Natural killer cell (primary cell): ENCODE data around the gene GALT. TPM values are rescaled to one million over a fixed set of nuclear protein-coding genes. Genes with fewer than 3 reads are reported as not detected.

Source experiments
- ATAC-seq, 3 donors: fragments of 150-1000 bp in 2 of 3; fragments of 200-7000 bp in 1 of 3; cut with Tn5 transposase; 1 replicate in 1 of 3; 2 replicates in 2 of 3; pipeline ENCODE4 v1.10.0; 2021; ENCODE audit warnings: mild to moderate bottlenecking in 2 of 3, moderate library complexity in 2 of 3
- DNase-seq, 2 donors: peaks; one replicate each; pipeline versions ENCODE4 v3.0.0 to v3.0.0-alpha.2; 2013 to 2021; ENCODE audit warnings: mixed read lengths in 1 of 2
- H3K27ac ChIP-seq: one replicate; pipeline ENCODE4 v1.5.1; 2013; ENCODE audit warnings: mild to moderate bottlenecking, low read length
- H3K27me3 ChIP-seq: one replicate; pipeline ENCODE4 v1.6.1; 2013; ENCODE audit warnings: low read length; ENCODE audit not compliant: control insufficient read depth, insufficient read depth
- H3K36me3 ChIP-seq: one replicate; pipeline ENCODE4 v1.6.1; 2013; ENCODE audit warnings: low read length; ENCODE audit not compliant: control insufficient read depth, insufficient read depth
- H3K4me1 ChIP-seq: one replicate; pipeline ENCODE4 v1.6.1; 2013; ENCODE audit warnings: low read length; ENCODE audit not compliant: control insufficient read depth, insufficient read depth
- H3K4me3 ChIP-seq: one replicate; pipeline ENCODE4 v1.5.1; 2013; ENCODE audit warnings: low read length
- H3K9me3 ChIP-seq: one replicate; pipeline ENCODE4 v1.6.1; 2013; ENCODE audit warnings: low read length; ENCODE audit not compliant: control insufficient read depth, insufficient read depth
- H3K27ac Mint-ChIP-seq, 2 donors: one replicate each; pipeline ENCODE4 v1.8.0; 2022; ENCODE audit warnings: mild to moderate bottlenecking in 2 of 2, mixed read lengths in 2 of 2, moderate library complexity in 1 of 2
- H3K27me3 Mint-ChIP-seq, 2 donors: one replicate each; pipeline ENCODE4 v1.8.0; 2022; ENCODE audit warnings: low read depth in 2 of 2, mixed read lengths in 2 of 2
- H3K36me3 Mint-ChIP-seq: one replicate; pipeline ENCODE4 v1.8.0; 2022; ENCODE audit warnings: mixed read lengths
- H3K4me1 Mint-ChIP-seq, 2 donors: one replicate each; pipeline ENCODE4 v1.8.0; 2022; ENCODE audit warnings: mixed read lengths in 2 of 2
- H3K4me3 Mint-ChIP-seq: one replicate; pipeline ENCODE4 v1.8.0; 2022; ENCODE audit warnings: mild to moderate bottlenecking, moderate library complexity, mixed read lengths
- H3K9me3 Mint-ChIP-seq, 2 donors: one replicate each; pipeline ENCODE4 v1.8.0; 2022; ENCODE audit warnings: mixed read lengths in 2 of 2
- CTCF ChIP-seq: fragments of 200-600 bp; IDR thresholded peaks from one replicate; pipeline ENCODE4 v1.8.0; 2022; ENCODE audit warnings: antibody characterized with exemption
- WGBS: methylation state at CpG from one replicate; pipeline ENCODE4 v1.1.7; 2013; ENCODE audit warnings: missing lambda C conversion rate; ENCODE audit not compliant: insufficient coverage; 5-methylcytosine and 5-hydroxymethylcytosine counted together
- intact Hi-C: fragments of 100-400 bp; cut with micrococcal nuclease; formaldehyde crosslinking; loops from one replicate; pipeline ENCODE4 v1.14.2; 2022
- total RNA-seq, 4 donors: library from RNA; stranded (reverse); fragments of 120-200 nt in 1 of 4; gene quantifications; one replicate each; pipeline versions ENCODE4 v1.2.3 to v1.2.4, GENCODE V29; 2013 to 2022

GALT gene
- total RNA-seq, 3 donors from 2014 or later (not counting 1 experiment from before 2014, with no cell fraction given): 81.9 to 118 (median 89.3) TPM

- no peak overlapping the region for H3K4me3 ChIP-seq
- Mint-ChIP-seq H3K27ac (no peak overlapping the region), H3K27me3 (peaks cover 0 to 3% of the 10 kb centered on the region in 2 donors), H3K4me3 (no peak overlapping the region), H3K36me3 (no peaks in the 10 kb centered on the region), H3K4me1 (peaks cover 8 to 10% of the 10 kb centered on the region in 2 donors), H3K9me3 (no peaks in the 10 kb centered on the region)
- no peaks in the 10 kb centered on the region for H3K27me3 ChIP-seq
- no peaks in the 10 kb centered on the region for H3K36me3 ChIP-seq
- no peaks in the 10 kb centered on the region for H3K4me1 ChIP-seq
- H3K27ac ChIP-seq: no peak overlapping the region
- ATAC-seq (no peak), DNase-seq (no peak)
- no peak for TF ChIP-seq CTCF
- 82% methylated on average over 4 of the region's 4 CpGs for WGBS
- intact Hi-C loops: no loop called here
- no peaks in the 10 kb centered on the region for H3K9me3 ChIP-seq
Observed at GRCh38 chr9:34684145-34684544, 37.7 kb downstream of the GALT start.

GRCh38 chr9:34684816-34685215, 38.3 kb downstream of the GALT start:
- Histone ChIP-seq H3K27ac (no peak overlapping the region), H3K27me3 (no peaks in the 10 kb centered on the region), H3K4me1 (no peaks in the 10 kb centered on the region), H3K9me3 (no peaks in the 10 kb centered on the region), H3K4me3 (no peak overlapping the region), H3K36me3 (no peaks in the 10 kb centered on the region)
- Mint-ChIP-seq H3K4me1 (peaks cover 8 to 10% of the 10 kb centered on the region in 2 donors), H3K36me3 (no peaks in the 10 kb centered on the region), H3K9me3 (no peaks in the 10 kb centered on the region), H3K4me3 (no peak overlapping the region), H3K27me3 (peaks cover 0 to 3% of the 10 kb centered on the region in 2 donors), H3K27ac (no peak overlapping the region)
- 100% methylated on average over 2 of the region's 4 CpGs for whole genome bisulfite sequencing
- no peak for ATAC-seq
- no peak for DNase-seq
- TF ChIP-seq CTCF: no peak
- intact Hi-C loops: no loop called here

GRCh38 chr9:34685591-34685990, 39.1 kb downstream of the GALT start:
- DNase-seq (no peak), ATAC-seq (no peak)
- Mint-ChIP-seq H3K36me3 (no peaks in the 10 kb centered on the region), H3K27me3 (peaks cover 0 to 3% of the 10 kb centered on the region in 2 donors), H3K27ac (no peak overlapping the region), H3K4me3 (no peak overlapping the region), H3K4me1 (peaks cover 8 to 10% of the 10 kb centered on the region in 2 donors), H3K9me3 (no peaks in the 10 kb centered on the region)
- no peak overlapping the region for H3K27ac ChIP-seq
- H3K36me3 ChIP-seq: no peaks in the 10 kb centered on the region
- intact Hi-C loops: no loop called here
- TF ChIP-seq CTCF: no peak
- H3K4me3 ChIP-seq: no peak overlapping the region
- 75% methylated on average over 4 of the region's 4 CpGs for WGBS
- H3K4me1 ChIP-seq: no peaks in the 10 kb centered on the region
- H3K27me3 ChIP-seq: no peaks in the 10 kb centered on the region
- no peaks in the 10 kb centered on the region for H3K9me3 ChIP-seq

- H3K4me1 ChIP-seq: no peaks in the 10 kb centered on the region
- Mint-ChIP-seq H3K27me3 (peaks cover 0 to 3% of the 10 kb centered on the region in 2 donors), H3K9me3 (no peaks in the 10 kb centered on the region), H3K36me3 (no peaks in the 10 kb centered on the region), H3K4me3 (no peak overlapping the region), H3K4me1 (peaks cover 8 to 10% of the 10 kb centered on the region in 2 donors), H3K27ac (no peak overlapping the region)
- H3K27ac ChIP-seq: no peak overlapping the region
- TF ChIP-seq CTCF: no peak
- intact Hi-C loops: no loop called here
- ATAC-seq (no peak), DNase-seq (no peak)
- H3K36me3 ChIP-seq: no peaks in the 10 kb centered on the region
- H3K27me3 ChIP-seq: no peaks in the 10 kb centered on the region
- 90% methylated on average over 5 of the region's 5 CpGs for WGBS
- no peaks in the 10 kb centered on the region for H3K9me3 ChIP-seq
- H3K4me3 ChIP-seq: no peak overlapping the region
Observed at GRCh38 chr9:34686231-34686630, 39.8 kb downstream of the GALT start.
